ENCODE data around the gene GADD45A.

The GADD45A gene

DNA sequence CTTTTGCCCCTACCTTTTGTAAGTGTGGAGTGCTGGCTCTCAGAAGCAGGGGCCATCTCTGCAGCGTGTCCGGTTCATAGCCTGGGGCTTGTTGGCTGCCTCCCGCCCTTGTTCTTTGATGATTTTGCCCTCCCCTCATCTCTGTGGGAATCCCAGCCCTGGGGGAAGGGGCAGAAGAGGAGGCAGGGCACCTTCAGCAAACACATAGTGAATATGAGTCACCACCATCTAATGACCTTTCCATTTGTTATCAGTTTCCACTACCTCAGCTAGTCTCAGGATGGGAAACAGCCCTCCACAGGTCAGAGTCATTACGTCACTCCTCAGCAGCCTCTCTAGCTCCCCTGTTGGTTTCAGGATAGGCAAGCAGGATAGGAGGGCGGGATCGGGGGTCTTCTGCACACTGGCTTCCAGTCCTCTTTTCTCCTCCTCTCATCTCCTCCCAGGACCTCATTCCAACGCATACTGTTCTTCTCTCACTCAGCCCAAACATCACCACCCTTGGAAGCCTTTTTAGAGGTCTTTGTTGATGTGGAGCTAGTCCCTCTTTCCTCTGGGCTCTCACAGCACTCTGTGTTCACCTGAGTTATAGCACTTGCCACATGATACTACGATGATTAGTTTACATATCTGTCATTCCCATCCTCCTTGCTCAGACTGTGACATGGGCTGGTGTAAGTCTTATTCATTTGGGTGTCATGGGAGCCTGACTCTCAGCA is 15.8 kb downstream of the GADD45A start (continued):
- TF ChIP-seq ZFP30 (CRISPR knock-in tag; IDR thresholded peaks at IDR 0.05) = no peak
- peak; percentile 39; the same call in 1 of the 2 replicates for TF ChIP-seq ISL1 (CRISPR knock-in tag; IDR thresholded peaks at IDR 0.05)
- no peak for TF ChIP-seq ZFP3 (CRISPR knock-in tag; IDR thresholded peaks at IDR 0.05)

DNA sequence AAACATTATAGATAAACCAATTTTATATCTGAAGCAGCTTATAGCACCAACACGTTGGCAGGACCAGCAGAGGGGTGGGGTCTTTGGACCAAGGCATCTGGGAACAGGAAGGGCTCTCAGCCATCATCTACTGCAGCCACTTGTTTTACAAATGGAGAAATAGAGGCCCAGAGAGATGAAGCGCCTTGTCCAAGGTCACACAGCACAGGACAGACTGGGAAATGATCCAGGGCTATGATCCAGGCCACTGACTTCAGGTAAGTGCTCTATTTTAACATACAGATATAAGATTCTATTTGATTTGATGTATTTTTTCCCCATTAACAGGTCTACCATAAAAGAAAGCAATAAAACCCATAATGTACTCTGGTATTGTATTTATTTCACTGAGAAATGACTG is 16.9 kb downstream of the GADD45A start:
- no peak for ATAC-seq
- TF ChIP-seq, protein P1, sequence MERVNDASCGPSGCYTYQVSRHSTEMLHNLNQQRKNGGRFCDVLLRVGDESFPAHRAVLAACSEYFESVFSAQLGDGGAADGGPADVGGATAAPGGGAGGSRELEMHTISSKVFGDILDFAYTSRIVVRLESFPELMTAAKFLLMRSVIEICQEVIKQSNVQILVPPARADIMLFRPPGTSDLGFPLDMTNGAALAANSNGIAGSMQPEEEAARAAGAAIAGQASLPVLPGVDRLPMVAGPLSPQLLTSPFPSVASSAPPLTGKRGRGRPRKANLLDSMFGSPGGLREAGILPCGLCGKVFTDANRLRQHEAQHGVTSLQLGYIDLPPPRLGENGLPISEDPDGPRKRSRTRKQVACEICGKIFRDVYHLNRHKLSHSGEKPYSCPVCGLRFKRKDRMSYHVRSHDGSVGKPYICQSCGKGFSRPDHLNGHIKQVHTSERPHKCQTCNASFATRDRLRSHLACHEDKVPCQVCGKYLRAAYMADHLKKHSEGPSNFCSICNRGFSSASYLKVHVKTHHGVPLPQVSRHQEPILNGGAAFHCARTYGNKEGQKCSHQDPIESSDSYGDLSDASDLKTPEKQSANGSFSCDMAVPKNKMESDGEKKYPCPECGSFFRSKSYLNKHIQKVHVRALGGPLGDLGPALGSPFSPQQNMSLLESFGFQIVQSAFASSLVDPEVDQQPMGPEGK (CRISPR knock-in tag; IDR thresholded peaks at IDR 0.05; ENCODE audit: borderline replicate concordance) = no peak
- TF ChIP-seq, protein P2, sequence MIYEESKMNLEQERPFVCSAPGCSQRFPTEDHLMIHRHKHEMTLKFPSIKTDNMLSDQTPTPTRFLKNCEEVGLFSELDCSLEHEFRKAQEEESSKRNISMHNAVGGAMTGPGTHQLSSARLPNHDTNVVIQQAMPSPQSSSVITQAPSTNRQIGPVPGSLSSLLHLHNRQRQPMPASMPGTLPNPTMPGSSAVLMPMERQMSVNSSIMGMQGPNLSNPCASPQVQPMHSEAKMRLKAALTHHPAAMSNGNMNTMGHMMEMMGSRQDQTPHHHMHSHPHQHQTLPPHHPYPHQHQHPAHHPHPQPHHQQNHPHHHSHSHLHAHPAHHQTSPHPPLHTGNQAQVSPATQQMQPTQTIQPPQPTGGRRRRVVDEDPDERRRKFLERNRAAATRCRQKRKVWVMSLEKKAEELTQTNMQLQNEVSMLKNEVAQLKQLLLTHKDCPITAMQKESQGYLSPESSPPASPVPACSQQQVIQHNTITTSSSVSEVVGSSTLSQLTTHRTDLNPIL (CRISPR knock-in tag; IDR thresholded peaks at IDR 0.05; ENCODE audit: low read depth) = no peak
- no peak for TF ChIP-seq ZNF565 (CRISPR knock-in tag; conservative IDR thresholded peaks at IDR 0.05; ENCODE audit: low read depth)

DNA sequence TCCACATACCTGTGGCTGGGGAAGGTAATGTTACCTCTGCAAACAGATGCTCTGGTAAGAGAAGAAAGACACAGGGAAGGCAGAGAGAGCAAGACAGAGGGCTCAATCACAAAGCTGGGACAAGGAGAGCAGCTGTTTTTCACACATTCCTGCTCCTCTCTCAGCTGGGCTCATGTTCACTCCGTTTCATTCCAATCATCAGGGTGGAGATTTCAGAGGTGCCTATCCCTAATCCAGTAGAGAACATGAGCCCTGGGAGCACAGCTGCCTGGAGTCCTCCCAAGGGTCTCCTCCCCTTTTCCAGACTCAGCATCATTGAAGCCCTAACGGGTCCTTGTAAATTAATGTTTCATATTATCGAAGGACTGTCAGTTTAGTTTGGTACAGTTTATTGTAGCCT is 19.4 kb downstream of the GADD45A start:
- no peak for ATAC-seq
- TF ChIP-seq, protein P3, sequence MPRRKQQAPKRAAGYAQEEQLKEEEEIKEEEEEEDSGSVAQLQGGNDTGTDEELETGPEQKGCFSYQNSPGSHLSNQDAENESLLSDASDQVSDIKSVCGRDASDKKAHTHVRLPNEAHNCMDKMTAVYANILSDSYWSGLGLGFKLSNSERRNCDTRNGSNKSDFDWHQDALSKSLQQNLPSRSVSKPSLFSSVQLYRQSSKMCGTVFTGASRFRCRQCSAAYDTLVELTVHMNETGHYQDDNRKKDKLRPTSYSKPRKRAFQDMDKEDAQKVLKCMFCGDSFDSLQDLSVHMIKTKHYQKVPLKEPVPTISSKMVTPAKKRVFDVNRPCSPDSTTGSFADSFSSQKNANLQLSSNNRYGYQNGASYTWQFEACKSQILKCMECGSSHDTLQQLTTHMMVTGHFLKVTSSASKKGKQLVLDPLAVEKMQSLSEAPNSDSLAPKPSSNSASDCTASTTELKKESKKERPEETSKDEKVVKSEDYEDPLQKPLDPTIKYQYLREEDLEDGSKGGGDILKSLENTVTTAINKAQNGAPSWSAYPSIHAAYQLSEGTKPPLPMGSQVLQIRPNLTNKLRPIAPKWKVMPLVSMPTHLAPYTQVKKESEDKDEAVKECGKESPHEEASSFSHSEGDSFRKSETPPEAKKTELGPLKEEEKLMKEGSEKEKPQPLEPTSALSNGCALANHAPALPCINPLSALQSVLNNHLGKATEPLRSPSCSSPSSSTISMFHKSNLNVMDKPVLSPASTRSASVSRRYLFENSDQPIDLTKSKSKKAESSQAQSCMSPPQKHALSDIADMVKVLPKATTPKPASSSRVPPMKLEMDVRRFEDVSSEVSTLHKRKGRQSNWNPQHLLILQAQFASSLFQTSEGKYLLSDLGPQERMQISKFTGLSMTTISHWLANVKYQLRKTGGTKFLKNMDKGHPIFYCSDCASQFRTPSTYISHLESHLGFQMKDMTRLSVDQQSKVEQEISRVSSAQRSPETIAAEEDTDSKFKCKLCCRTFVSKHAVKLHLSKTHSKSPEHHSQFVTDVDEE (CRISPR knock-in tag; IDR thresholded peaks at IDR 0.05) = no peak
- TF ChIP-seq ISL1 (CRISPR knock-in tag; IDR thresholded peaks at IDR 0.05) (no peak), ESRRG (CRISPR knock-in tag; IDR thresholded peaks at IDR 0.05) (no peak), ZC3H10 (CRISPR knock-in tag; IDR thresholded peaks at IDR 0.05) (no peak), TCF4 (CRISPR knock-in tag; IDR thresholded peaks at IDR 0.05; ENCODE audit: borderline replicate concordance) (no peak)
- TF ChIP-seq, protein P4, sequence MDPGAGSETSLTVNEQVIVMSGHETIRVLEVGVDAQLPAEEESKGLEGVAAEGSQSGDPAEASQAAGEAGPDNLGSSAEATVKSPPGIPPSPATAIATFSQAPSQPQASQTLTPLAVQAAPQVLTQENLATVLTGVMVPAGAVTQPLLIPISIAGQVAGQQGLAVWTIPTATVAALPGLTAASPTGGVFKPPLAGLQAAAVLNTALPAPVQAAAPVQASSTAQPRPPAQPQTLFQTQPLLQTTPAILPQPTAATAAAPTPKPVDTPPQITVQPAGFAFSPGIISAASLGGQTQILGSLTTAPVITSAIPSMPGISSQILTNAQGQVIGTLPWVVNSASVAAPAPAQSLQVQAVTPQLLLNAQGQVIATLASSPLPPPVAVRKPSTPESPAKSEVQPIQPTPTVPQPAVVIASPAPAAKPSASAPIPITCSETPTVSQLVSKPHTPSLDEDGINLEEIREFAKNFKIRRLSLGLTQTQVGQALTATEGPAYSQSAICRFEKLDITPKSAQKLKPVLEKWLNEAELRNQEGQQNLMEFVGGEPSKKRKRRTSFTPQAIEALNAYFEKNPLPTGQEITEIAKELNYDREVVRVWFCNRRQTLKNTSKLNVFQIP (CRISPR knock-in tag; IDR thresholded peaks at IDR 0.05; ENCODE audit: borderline replicate concordance, low read depth) = no peak

DNA sequence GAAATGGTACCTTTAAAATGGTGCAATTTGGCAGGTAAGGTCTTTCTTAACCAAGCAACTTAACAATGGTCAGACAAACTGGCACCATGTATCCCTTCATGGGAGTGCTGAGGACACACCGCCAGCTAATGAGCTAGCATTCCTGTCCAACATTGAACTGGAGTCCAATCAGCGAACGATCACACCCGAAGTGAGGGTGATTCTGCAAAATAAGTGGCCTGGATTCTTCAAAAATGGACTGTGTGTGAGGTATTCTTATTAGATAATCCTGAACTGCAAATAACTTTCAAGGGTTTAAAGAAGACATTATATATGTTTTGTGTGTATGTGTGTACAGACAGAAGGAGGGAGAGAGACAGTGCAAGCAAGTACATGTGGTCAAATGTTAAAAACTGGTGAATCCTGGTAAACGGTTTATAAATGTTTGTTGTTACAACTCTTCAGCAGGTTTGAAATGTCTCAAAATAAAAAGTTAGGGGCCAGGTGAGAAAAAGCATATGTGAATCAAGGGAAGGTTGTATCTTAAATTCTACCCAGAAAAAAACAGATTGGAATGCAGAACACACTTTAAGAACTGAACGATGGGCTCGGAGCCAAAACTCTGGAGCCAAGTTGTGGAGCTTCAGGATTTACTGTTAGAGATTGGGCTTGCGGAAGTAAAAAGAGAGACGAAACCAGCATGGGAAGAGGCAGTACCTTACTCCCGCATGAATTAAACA is 20.9 kb downstream of the GADD45A start:
- TF ChIP-seq ZFP30 (CRISPR knock-in tag; IDR thresholded peaks at IDR 0.05) (no peak), ZFP3 (CRISPR knock-in tag; IDR thresholded peaks at IDR 0.05) (no peak), RARB (CRISPR knock-in tag; IDR thresholded peaks at IDR 0.05) (no peak), OSR1 (CRISPR knock-in tag; IDR thresholded peaks at IDR 0.05) (no peak), BACH2 (CRISPR knock-in tag; IDR thresholded peaks at IDR 0.05; ENCODE audit: borderline replicate concordance) (no peak), TCF4 (CRISPR knock-in tag; IDR thresholded peaks at IDR 0.05; ENCODE audit: borderline replicate concordance) (no peak), ZC3H10 (CRISPR knock-in tag; IDR thresholded peaks at IDR 0.05) (no peak), ISL1 (CRISPR knock-in tag; IDR thresholded peaks at IDR 0.05) (no peak), ESRRG (CRISPR knock-in tag; IDR thresholded peaks at IDR 0.05) (no peak), GLIS3 (CRISPR knock-in tag; IDR thresholded peaks at IDR 0.05) (no peak), CSDC2 (CRISPR knock-in tag; IDR thresholded peaks at IDR 0.05) (no peak), ARNTL (CRISPR knock-in tag; IDR thresholded peaks at IDR 0.05; ENCODE audit: borderline replicate concordance, low read depth) (no peak), PPARA (CRISPR knock-in tag; IDR thresholded peaks at IDR 0.05; ENCODE audit: borderline replicate concordance) (no peak)
- TF ChIP-seq, protein P2 (CRISPR knock-in tag; IDR thresholded peaks at IDR 0.05; ENCODE audit: low read depth) = no peak
- TF ChIP-seq, protein P4 (CRISPR knock-in tag; IDR thresholded peaks at IDR 0.05; ENCODE audit: borderline replicate concordance, low read depth) = no peak
- ATAC-seq = no peak
